Liver (tissue), 3 donors: ENCODE data around the gene COL8A2.

ENCODE experiments used
- CTCF ChIP-seq: fragments of 150-350 bp; IDR thresholded peaks from 2 replicates; pipeline ENCODE4 v1.5.1; 2017; ENCODE audit warnings: improper control_type of control experiment, low read depth, low read length; ENCODE audit not compliant: missing input control
- GABPA ChIP-seq, 2 donors: IDR thresholded peaks in 1 of 2; conservative IDR thresholded peaks in 1 of 2; 2 replicates each; pipeline ENCODE4 v1.6.1; 2016; ENCODE audit warnings: antibody characterized with exemption in 2 of 2, mild to moderate bottlenecking in 1 of 2, moderate library complexity in 1 of 2
- HNF4G ChIP-seq: IDR thresholded peaks from 2 replicates; pipeline ENCODE4 v1.6.1; 2016; ENCODE audit warnings: antibody characterized with exemption
- RAD21 ChIP-seq, 2 donors: IDR thresholded peaks; 2 replicates each; pipeline ENCODE4 v1.6.1; 2016; ENCODE audit warnings: antibody characterized with exemption in 2 of 2, mild to moderate bottlenecking in 2 of 2
- REST ChIP-seq: IDR thresholded peaks from 2 replicates; pipeline ENCODE4 v1.6.1; 2016; ENCODE audit warnings: antibody characterized with exemption, mild to moderate bottlenecking
- TAF1 ChIP-seq: conservative IDR thresholded peaks from 2 replicates; pipeline ENCODE4 v1.6.1; 2016; ENCODE audit warnings: antibody characterized with exemption, mild to moderate bottlenecking
- donor health status: healthy.
- donor health status: healthy.

GRCh38 chr1:36166136-36166535 is 41.1 kb upstream of the COL8A2 start:
- TF ChIP-seq CTCF = no peak
- no peak for TF ChIP-seq TAF1
- no peak for TF ChIP-seq HNF4G
- no peak for TF ChIP-seq GABPA (IDR thresholded peaks at IDR 0.05 in 1 of 2, conservative IDR thresholded peaks at IDR 0.05 in 1 of 2)
- no peak for TF ChIP-seq RAD21 (IDR thresholded peaks at IDR 0.05)
- TF ChIP-seq REST = no peak
